ENCODE results near the gene PRXL2C. TPM values are rescaled to one million over a fixed set of nuclear protein-coding genes. Genes with fewer than 3 reads are reported as not detected.
"Not testable (repeated sequence)": the region's sequence is repeated elsewhere in the genome, so short reads cannot be mapped to it uniquely, and the experiment has no call there.

The PRXL2C gene
- total RNA-seq, 1 donor from 2014 or later = 25.6 TPM

DNA sequence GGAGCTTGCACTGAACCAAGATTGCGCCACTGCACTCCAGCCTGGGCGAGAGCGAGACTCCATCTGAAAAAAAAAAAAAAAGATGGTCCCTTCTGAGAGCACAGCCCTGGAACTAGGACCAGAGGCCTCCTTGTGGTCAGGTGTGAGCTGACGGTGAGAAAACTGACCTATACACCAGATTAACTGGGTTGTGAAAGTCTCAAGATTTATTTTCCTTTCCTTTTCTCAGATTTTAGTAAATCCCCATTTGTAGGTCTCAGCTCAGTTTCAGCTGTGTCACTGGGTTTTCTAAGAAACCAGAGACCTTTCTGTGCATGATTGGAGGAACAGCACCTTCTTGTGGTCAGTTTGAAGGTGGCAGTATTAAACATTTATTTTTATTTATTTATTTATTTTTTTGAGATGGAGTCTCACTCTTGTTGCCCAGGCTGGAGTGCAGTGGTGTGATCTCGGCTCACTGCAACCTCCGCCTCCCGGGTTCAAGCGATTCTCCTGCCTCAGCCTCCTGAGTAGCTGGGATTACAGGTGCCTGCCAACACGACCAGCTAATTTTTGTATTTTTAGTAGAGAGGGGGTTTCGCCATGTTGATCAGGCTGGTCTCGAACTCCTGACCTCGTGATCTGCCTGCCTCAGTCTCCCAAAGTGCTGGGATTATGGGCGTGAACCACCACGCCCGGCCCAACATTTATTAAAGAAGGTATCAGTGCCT is 11.7 kb upstream of the PRXL2C start:
- H3K36me3 ChIP-seq; H3K4me1 ChIP-seq; H3K27me3 ChIP-seq; DNase-seq; H3K9me3 ChIP-seq; H3K4me3 ChIP-seq; H3K27ac ChIP-seq; intact Hi-C loops (cut with DNase I): not testable (repeated sequence)
- TF ChIP-seq, protein P1, sequence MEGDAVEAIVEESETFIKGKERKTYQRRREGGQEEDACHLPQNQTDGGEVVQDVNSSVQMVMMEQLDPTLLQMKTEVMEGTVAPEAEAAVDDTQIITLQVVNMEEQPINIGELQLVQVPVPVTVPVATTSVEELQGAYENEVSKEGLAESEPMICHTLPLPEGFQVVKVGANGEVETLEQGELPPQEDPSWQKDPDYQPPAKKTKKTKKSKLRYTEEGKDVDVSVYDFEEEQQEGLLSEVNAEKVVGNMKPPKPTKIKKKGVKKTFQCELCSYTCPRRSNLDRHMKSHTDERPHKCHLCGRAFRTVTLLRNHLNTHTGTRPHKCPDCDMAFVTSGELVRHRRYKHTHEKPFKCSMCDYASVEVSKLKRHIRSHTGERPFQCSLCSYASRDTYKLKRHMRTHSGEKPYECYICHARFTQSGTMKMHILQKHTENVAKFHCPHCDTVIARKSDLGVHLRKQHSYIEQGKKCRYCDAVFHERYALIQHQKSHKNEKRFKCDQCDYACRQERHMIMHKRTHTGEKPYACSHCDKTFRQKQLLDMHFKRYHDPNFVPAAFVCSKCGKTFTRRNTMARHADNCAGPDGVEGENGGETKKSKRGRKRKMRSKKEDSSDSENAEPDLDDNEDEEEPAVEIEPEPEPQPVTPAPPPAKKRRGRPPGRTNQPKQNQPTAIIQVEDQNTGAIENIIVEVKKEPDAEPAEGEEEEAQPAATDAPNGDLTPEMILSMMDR (IDR thresholded peaks at IDR 0.05) = peak; percentile 79
- ATAC-seq = peak; percentile 83

DNA sequence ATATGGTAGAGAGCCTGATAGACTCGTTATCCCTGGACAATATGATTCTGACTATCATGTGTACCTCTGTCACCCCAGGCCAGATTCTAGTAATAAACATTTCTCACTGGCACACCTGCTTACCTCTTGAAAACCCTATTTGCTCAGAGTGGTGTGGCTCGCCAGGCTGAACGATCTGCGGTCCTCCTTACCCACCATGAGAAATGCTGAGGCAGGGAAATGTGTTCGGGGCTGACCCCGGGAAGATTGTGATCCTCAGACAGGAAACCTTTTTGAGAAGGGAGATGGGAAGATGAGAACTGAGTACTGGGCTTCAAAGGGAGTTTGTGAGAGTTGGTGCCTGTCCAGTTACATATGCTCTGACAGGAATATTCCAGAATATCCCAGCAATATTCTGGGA is 10.7 kb upstream of the PRXL2C start:
- DNase-seq = no peak

DNA sequence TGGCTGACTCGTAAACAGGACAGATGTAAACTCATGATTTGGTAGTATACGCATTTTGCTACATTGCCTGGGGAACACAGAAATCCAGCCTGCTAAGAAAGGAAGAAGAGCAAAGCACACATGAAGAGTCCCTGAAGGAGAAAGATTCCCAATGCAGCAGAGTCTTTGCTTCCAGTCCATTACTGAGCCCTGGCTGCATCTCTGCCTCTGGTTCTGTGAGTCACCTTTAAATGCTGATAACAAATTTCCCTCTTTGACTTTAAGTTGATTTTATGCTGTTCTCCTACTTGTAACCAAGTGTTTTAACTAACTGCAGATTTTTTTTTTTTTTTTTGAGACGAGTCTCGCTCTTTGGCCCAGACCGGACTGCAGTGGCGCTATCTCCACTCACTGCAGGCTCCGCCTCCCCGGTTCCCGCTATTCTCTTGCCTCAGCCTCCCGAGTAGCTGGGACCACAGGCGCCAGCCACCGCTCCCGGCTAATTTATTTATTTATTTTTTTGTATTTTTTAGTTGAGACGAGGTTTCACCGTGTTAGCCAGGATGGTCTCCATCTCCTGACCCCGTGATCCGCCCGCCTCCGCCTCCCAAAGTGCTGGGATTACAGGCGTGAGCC is 8.5 kb upstream of the PRXL2C start:
- H3K27me3 ChIP-seq = no peaks in the 10 kb centered on the region
- H3K27ac ChIP-seq = no peak overlapping the region
- no peaks in the 10 kb centered on the region for H3K9me3 ChIP-seq
- H3K36me3 ChIP-seq = no peaks in the 10 kb centered on the region
- no peak for DNase-seq
- H3K4me3 ChIP-seq = no peak overlapping the region
- H3K4me1 ChIP-seq = no peaks in the 10 kb centered on the region
- ATAC-seq = no peak
- TF ChIP-seq, protein P1 (IDR thresholded peaks at IDR 0.05) = no peak
- intact Hi-C loops (cut with DNase I) = no loop called here

More for the DNA sequence above, 10.7 kb upstream of the PRXL2C start:
- intact Hi-C loops (cut with DNase I) = no loop called here
- Histone ChIP-seq H3K4me1 (no peaks in the 10 kb centered on the region), H3K4me3 (no peak overlapping the region), H3K9me3 (no peaks in the 10 kb centered on the region), H3K27ac (no peak overlapping the region), H3K27me3 (no peaks in the 10 kb centered on the region), H3K36me3 (no peaks in the 10 kb centered on the region)
- TF ChIP-seq, protein P1 (IDR thresholded peaks at IDR 0.05) = no peak
- no peak for ATAC-seq

DNA sequence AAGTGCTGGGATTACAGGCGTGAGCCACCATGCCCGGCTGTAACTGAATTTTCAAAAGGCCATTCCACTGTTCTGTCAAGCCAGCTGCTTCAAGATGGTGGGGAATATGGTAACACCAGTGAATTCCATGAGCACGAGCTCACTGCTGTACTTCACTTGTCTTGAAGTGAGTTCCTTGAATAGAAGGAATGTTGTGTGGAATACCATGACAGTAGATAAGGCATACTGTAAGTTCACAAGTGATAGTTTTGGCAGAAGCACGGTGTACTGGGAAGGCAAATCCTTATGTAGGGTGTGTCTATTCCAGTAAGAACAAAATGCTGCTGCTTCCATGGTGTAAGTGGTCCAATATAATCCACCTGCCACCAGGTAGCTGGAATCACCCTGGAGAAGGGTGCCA is 6.6 kb upstream of the PRXL2C start:
- DNase-seq (no peak), ATAC-seq (peak; percentile 90)
- intact Hi-C loops (cut with DNase I) = no loop called here
- Histone ChIP-seq H3K36me3 (no peaks in the 10 kb centered on the region), H3K27ac (peak overlapping the region; percentile 1), H3K4me1 (no peaks in the 10 kb centered on the region), H3K9me3 (no peaks in the 10 kb centered on the region), H3K4me3 (no peak overlapping the region), H3K27me3 (no peaks in the 10 kb centered on the region)
- TF ChIP-seq, protein P1 (IDR thresholded peaks at IDR 0.05) = no peak

DNA sequence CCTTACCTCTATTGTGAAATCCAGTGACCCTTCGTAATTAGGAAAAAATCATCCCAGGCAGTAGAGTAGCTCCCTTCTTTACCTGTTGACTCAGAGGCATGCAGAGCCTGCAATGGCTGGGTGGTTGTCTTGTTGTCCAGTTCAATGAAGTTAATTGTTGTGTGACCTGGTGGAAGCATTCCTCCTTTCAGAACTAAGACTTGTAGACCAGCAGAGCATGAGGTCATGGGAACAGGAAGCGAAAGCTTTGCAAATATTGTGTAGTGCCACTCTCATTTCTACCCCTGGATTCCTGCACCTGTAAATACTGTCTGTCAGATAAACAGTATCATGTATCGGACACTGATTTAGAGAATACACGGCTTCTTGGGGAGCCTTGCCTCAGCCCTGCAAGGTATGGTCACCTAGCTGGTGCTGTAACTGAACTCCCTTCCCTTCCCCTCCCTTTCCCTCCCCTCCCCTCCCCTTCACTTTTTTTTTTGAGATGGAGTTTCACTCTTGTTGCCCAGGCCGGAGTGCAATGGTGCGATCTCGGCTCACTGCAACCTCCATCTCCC is 5.7 kb upstream of the PRXL2C start:
- Histone ChIP-seq H3K4me1 (peaks cover 3% of the 10 kb centered on the region), H3K4me3 (no peak overlapping the region), H3K27ac (no peak overlapping the region), H3K9me3 (no peaks in the 10 kb centered on the region), H3K36me3 (no peaks in the 10 kb centered on the region), H3K27me3 (no peaks in the 10 kb centered on the region)
- intact Hi-C loops (cut with DNase I) = no loop called here
- no peak for ATAC-seq
- TF ChIP-seq, protein P1 (IDR thresholded peaks at IDR 0.05) = no peak
- no peak for DNase-seq

Data from upper lobe of right lung (tissue), 1 donor.